Mesenchymal stem cell (in vitro differentiated cells and primary cell): ENCODE measurements around the gene DIAPH2.

Experiments
- DNase-seq: peaks from one replicate; pipeline ENCODE4 v3.0.0-alpha.2; 2013
- H2AFZ ChIP-seq: one replicate; pipeline ENCODE4 v1.6.1; 2013; ENCODE audit warnings: low read depth, mild to moderate bottlenecking, control low read depth, inconsistent platforms, low read length, moderate library complexity
- H2AK5ac ChIP-seq: 2 replicates; pipeline ENCODE4 v1.6.1; 2013; ENCODE audit warnings: low read length, moderate library complexity, mild to moderate bottlenecking, inconsistent platforms; ENCODE audit not compliant: severe bottlenecking
- H2BK120ac ChIP-seq: one replicate; pipeline ENCODE4 v1.6.1; 2013; ENCODE audit warnings: low read depth, mild to moderate bottlenecking, inconsistent platforms, low read length, moderate library complexity
- H2BK12ac ChIP-seq, 2 experiments: one replicate each; pipeline ENCODE4 v1.6.1; 2013; ENCODE audit warnings: inconsistent platforms in 2 of 2, low read length in 2 of 2, mild to moderate bottlenecking in 2 of 2, moderate library complexity in 2 of 2, control low read depth in 1 of 2
- H2BK15ac ChIP-seq: one replicate; pipeline ENCODE4 v1.6.1; 2013; ENCODE audit warnings: mild to moderate bottlenecking, low read depth, inconsistent platforms; ENCODE audit not compliant: poor library complexity, severe bottlenecking
- H2BK5ac ChIP-seq: 2 replicates; pipeline ENCODE4 v1.6.1; 2013; ENCODE audit warnings: low read depth, mild to moderate bottlenecking, low read length, control low read depth, inconsistent platforms; ENCODE audit not compliant: poor library complexity, severe bottlenecking
- H3K14ac ChIP-seq, 2 experiments: one replicate each; pipeline ENCODE4 v1.6.1; 2013; ENCODE audit warnings: inconsistent platforms in 2 of 2, low read length in 2 of 2, control low read depth in 1 of 2, mild to moderate bottlenecking in 1 of 2, moderate library complexity in 1 of 2
- H3K18ac ChIP-seq, 2 experiments: one replicate each; pipeline ENCODE4 v1.6.1; 2013; ENCODE audit warnings: inconsistent platforms in 2 of 2, low read length in 2 of 2, control low read depth in 1 of 2, low read depth in 1 of 2, mild to moderate bottlenecking in 1 of 2
- H3K23ac ChIP-seq, 2 experiments: one replicate each; pipeline ENCODE4 v1.6.1; 2013; ENCODE audit warnings: inconsistent platforms in 2 of 2, low read length in 2 of 2, mild to moderate bottlenecking in 2 of 2, moderate library complexity in 2 of 2, control low read depth in 1 of 2
- H3K27ac ChIP-seq: 2 replicates; pipeline ENCODE4 v1.5.1; 2013; ENCODE audit warnings: mild to moderate bottlenecking, moderate library complexity, low read length, control low read depth, inconsistent platforms; ENCODE audit not compliant: poor library complexity, severe bottlenecking
- H3K27me3 ChIP-seq, 2 experiments: 2 replicates each; pipeline versions ENCODE4 v1.6.1 to v1.7.0; 2013; ENCODE audit warnings: low read length in 2 of 2, mild to moderate bottlenecking in 2 of 2, moderate library complexity in 2 of 2, control low read depth in 1 of 2, inconsistent platforms in 1 of 2; ENCODE audit not compliant: control insufficient read depth in 1 of 2, insufficient read depth in 1 of 2
- H3K36me3 ChIP-seq, 2 experiments: 2 replicates each; pipeline versions ENCODE4 v1.6.1 to v1.7.0; 2013; ENCODE audit warnings: low read length in 2 of 2, control low read depth in 1 of 2, inconsistent platforms in 1 of 2, low read depth in 1 of 2, mild to moderate bottlenecking in 1 of 2; ENCODE audit not compliant: insufficient read depth in 2 of 2, control insufficient read depth in 1 of 2
- H3K4ac ChIP-seq, 2 experiments: one replicate each; pipeline ENCODE4 v1.6.1; 2013; ENCODE audit warnings: inconsistent platforms in 2 of 2, low read length in 2 of 2, mild to moderate bottlenecking in 2 of 2, moderate library complexity in 2 of 2, control low read depth in 1 of 2, low read depth in 1 of 2
- H3K4me1 ChIP-seq: 2 replicates; pipeline ENCODE4 v1.6.1; 2013; ENCODE audit warnings: low read depth, low read length, control low read depth; ENCODE audit not compliant: control insufficient read depth, insufficient read depth
- H3K4me2 ChIP-seq: 2 replicates; pipeline ENCODE4 v1.6.1; 2013; ENCODE audit warnings: low read length, mild to moderate bottlenecking, inconsistent platforms; ENCODE audit not compliant: poor library complexity, severe bottlenecking
- H3K4me3 ChIP-seq, 2 experiments: 2 replicates each; pipeline versions ENCODE4 v1.5.1 to v1.7.0; 2013; ENCODE audit warnings: low read length in 2 of 2, mild to moderate bottlenecking in 2 of 2, control low read depth in 1 of 2, low read depth in 1 of 2; ENCODE audit not compliant: insufficient read depth in 1 of 2
- H3K79me1 ChIP-seq: replicated peaks from 2 replicates; pipeline ENCODE4 v1.6.1; 2013; ENCODE audit warnings: mild to moderate bottlenecking, control low read depth, low read length, inconsistent platforms; ENCODE audit not compliant: poor library complexity, severe bottlenecking
- H3K9ac ChIP-seq: 2 replicates; pipeline ENCODE4 v1.7.0; 2013; ENCODE audit warnings: mild to moderate bottlenecking, low read length, moderate library complexity
- H3K9me3 ChIP-seq: 2 replicates; pipeline ENCODE4 v1.7.0; 2013; ENCODE audit warnings: mild to moderate bottlenecking, low read length; ENCODE audit not compliant: control insufficient read depth
- H4K8ac ChIP-seq: one replicate; pipeline ENCODE4 v1.6.1; 2013; ENCODE audit warnings: inconsistent platforms, mild to moderate bottlenecking, low read length, moderate library complexity
- H4K91ac ChIP-seq: one replicate; pipeline ENCODE4 v1.6.1; 2013; ENCODE audit warnings: mild to moderate bottlenecking, low read length, inconsistent platforms
- WGBS: methylation state at CpG from one replicate; pipeline ENCODE4 v1.1.7; 2013; ENCODE audit warnings: mixed read lengths; 5-methylcytosine and 5-hydroxymethylcytosine counted together

The DIAPH2 gene

DNA sequence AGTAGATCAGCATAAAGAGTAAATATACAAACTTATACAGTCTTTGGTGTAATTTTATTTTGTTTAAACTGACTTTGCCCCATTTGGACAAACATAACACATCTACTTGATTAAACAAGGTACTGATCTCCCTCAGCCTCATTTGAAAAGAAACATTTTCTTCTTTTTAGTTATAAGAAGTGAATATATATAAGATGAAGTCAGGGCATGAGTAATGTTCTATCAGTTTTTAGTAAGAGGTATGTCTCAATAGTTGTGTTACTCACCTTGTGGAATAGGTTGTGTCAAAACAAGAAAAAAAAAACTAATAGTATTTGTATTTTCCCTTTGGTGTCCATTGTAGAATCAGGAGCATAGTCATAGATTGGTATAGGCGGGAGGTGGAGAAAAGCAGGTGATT lies 526.4 kb downstream of the DIAPH2 start:
- Histone ChIP-seq H2BK120ac (no peak overlapping the region), H3K4me3 (no peak overlapping the region), H3K27me3 (no peaks in the 10 kb centered on the region), H3K36me3 (no peaks in the 10 kb centered on the region), H2BK12ac (no peak overlapping the region), H3K9me3 (no peaks in the 10 kb centered on the region), H4K8ac (no peak overlapping the region), H4K91ac (no peak overlapping the region), H3K4ac (no peak overlapping the region), H3K9ac (no peak overlapping the region), H3K4me2 (no peak overlapping the region), H3K14ac (no peak overlapping the region), H2BK15ac (no peak overlapping the region), H2AFZ (no peak overlapping the region), H3K4me1 (no peaks in the 10 kb centered on the region), H3K79me1 (no peaks in the 10 kb centered on the region), H2BK5ac (no peak overlapping the region), H3K18ac (no peak overlapping the region), H3K27ac (no peak overlapping the region), H3K23ac (no peak overlapping the region), H2AK5ac (no peak overlapping the region)
- WGBS: no CpG with 5 or more reads among the region's 1 CpG
- DNase-seq: no peak

DNA sequence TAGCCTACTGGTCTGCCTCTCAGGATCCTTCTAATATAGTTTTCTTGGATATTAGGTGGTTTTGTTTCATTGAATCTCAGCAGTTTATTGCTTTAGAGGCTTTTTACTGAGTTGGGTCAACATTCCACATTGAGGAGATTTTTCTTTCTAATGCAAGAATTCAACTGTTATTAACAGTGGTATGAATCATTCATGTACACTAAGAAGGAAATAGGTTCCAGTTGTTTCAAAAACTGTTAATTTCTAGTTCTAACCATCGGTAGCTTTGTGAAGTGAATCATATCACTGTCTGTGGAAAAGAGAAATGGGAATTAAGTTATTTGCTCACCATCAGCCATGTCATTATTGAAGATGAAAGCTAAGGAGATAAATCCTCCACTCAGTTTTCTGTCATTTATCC lies 530.5 kb downstream of the DIAPH2 start:
- Histone ChIP-seq H3K27ac (no peak overlapping the region), H2BK15ac (no peak overlapping the region), H3K4me2 (no peak overlapping the region), H3K23ac (no peak overlapping the region), H4K91ac (no peak overlapping the region), H4K8ac (no peak overlapping the region), H3K27me3 (no peaks in the 10 kb centered on the region), H3K9me3 (no peaks in the 10 kb centered on the region), H2BK12ac (no peak overlapping the region), H3K36me3 (no peaks in the 10 kb centered on the region), H3K4me3 (no peak overlapping the region), H3K4me1 (no peaks in the 10 kb centered on the region), H2BK120ac (no peak overlapping the region), H3K9ac (no peak overlapping the region), H3K14ac (no peak overlapping the region), H3K79me1 (no peaks in the 10 kb centered on the region), H2AFZ (no peak overlapping the region), H3K4ac (no peak overlapping the region), H2BK5ac (no peak overlapping the region), H3K18ac (no peak overlapping the region), H2AK5ac (no peak overlapping the region)
- no peak for DNase-seq
- no CpG with 5 or more reads among the region's 1 CpG for WGBS

DNA sequence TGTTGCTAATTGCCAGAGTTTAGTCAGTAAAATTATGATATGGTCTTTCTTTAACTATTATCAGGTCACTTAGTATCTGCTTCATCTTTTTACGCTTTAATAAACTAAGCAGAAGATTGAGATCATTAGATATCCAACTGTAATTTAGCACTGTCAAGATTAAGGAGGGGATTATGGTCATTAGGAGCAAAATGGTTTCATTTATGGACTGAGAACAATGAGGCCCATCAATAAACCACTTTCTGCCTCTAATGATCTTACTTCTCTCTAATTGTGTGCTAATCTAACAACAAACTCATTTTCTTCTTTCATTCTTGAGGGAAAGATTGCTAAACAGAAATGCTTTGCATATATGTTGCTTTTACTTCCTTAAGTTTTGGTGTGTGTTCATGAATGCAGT lies 539.5 kb downstream of the DIAPH2 start:
- no peak for DNase-seq
- no peak overlapping the region for H3K27ac ChIP-seq
- no peaks in the 10 kb centered on the region for H3K4me1 ChIP-seq
- no peak overlapping the region for H2BK5ac ChIP-seq
- no peak overlapping the region for H3K14ac ChIP-seq
- H2BK120ac ChIP-seq: no peak overlapping the region
- no peak overlapping the region for H4K8ac ChIP-seq
- no peaks in the 10 kb centered on the region for H3K9me3 ChIP-seq
- no peak overlapping the region for H3K4me3 ChIP-seq
- no CpG with 5 or more reads among the region's 1 CpG for WGBS
- H3K27me3 ChIP-seq: no peaks in the 10 kb centered on the region
- H3K36me3 ChIP-seq: no peaks in the 10 kb centered on the region
- H3K18ac ChIP-seq: no peak overlapping the region
- H3K23ac ChIP-seq: no peak overlapping the region
- H4K91ac ChIP-seq: no peak overlapping the region
- H2AFZ ChIP-seq: no peak overlapping the region
- no peak overlapping the region for H2AK5ac ChIP-seq
- H3K4me2 ChIP-seq: no peak overlapping the region
- no peak overlapping the region for H3K4ac ChIP-seq
- H3K9ac ChIP-seq: no peak overlapping the region
- H3K79me1 ChIP-seq: no peaks in the 10 kb centered on the region
- H2BK12ac ChIP-seq: no peak overlapping the region
- no peak overlapping the region for H2BK15ac ChIP-seq

DNA sequence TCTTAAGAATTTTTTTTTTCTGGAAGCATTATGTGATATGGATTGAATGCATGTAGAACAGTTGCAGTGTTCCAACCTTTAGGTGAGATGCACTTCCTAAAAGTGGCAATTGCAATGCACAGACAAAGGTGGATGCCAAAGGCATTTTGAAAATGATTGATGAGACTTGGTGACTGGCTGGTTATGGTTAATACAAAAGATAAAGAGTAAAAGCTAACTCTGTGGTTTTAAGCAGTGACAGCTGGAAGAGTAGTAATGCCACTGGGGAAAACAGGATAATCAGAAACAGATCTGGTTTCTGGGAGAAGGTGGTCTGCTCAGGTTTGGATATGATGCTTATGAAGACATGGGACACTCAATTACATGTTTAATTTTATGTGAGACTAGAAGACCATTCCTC lies 544.7 kb downstream of the DIAPH2 start:
- H3K27me3 ChIP-seq: no peaks in the 10 kb centered on the region
- DNase-seq: no peak
- no peak overlapping the region for H2BK120ac ChIP-seq
- no peak overlapping the region for H4K8ac ChIP-seq
- no peak overlapping the region for H3K27ac ChIP-seq
- H2BK12ac ChIP-seq: no peak overlapping the region
- no peak overlapping the region for H3K4ac ChIP-seq
- no peak overlapping the region for H3K9ac ChIP-seq
- H3K9me3 ChIP-seq: no peaks in the 10 kb centered on the region
- H3K4me1 ChIP-seq: no peaks in the 10 kb centered on the region
- H3K18ac ChIP-seq: no peak overlapping the region
- H3K14ac ChIP-seq: no peak overlapping the region
- no peak overlapping the region for H4K91ac ChIP-seq
- no peaks in the 10 kb centered on the region for H3K79me1 ChIP-seq
- no peak overlapping the region for H2BK5ac ChIP-seq
- no peak overlapping the region for H3K4me2 ChIP-seq
- no peaks in the 10 kb centered on the region for H3K36me3 ChIP-seq
- no peak overlapping the region for H2AFZ ChIP-seq
- H3K23ac ChIP-seq: no peak overlapping the region
- H2BK15ac ChIP-seq: no peak overlapping the region
- no peak overlapping the region for H2AK5ac ChIP-seq
- no peak overlapping the region for H3K4me3 ChIP-seq
